KMS-11 (cell line): ENCODE results near the gene NFIB.

Source experiments
- H2AFZ ChIP-seq: fragments of 200-600 bp; sonication (generic); 2 replicates; pipeline ENCODE4 v1.6.1; 2016; ENCODE audit warnings: antibody characterized with exemption, mixed run types, low read depth
- H3K27ac ChIP-seq: fragments of 200-600 bp; sonication (generic); 2 replicates; pipeline ENCODE4 v1.6.1; 2016; ENCODE audit warnings: mild to moderate bottlenecking, mixed run types
- H3K27me3 ChIP-seq: fragments of 200-600 bp; sonication (generic); 2 replicates; pipeline ENCODE4 v1.6.1; 2017; ENCODE audit warnings: mild to moderate bottlenecking, low read depth, mixed run types, moderate library complexity; ENCODE audit not compliant: insufficient read depth
- H3K36me3 ChIP-seq: fragments of 200-600 bp; sonication (generic); 2 replicates; pipeline ENCODE4 v1.6.1; 2017; ENCODE audit warnings: mild to moderate bottlenecking, mixed run types; ENCODE audit not compliant: insufficient read depth
- H3K4me1 ChIP-seq: fragments of 200-600 bp; sonication (generic); 2 replicates; pipeline ENCODE4 v1.6.1; 2016; ENCODE audit warnings: mild to moderate bottlenecking, low read depth, mixed run types; ENCODE audit not compliant: poor library complexity, severe bottlenecking
- H3K4me2 ChIP-seq: fragments of 200-600 bp; sonication (generic); 2 replicates; pipeline ENCODE4 v1.7.0; 2016; ENCODE audit warnings: mild to moderate bottlenecking, mixed run types
- H3K4me3 ChIP-seq: fragments of 200-600 bp; sonication (generic); IDR thresholded peaks from 2 replicates; pipeline ENCODE4 v1.6.1; 2017; ENCODE audit warnings: low read depth, low read length, mixed read lengths; ENCODE audit not compliant: insufficient read depth
- H3K79me2 ChIP-seq: fragments of 200-600 bp; sonication (generic); 2 replicates; pipeline ENCODE4 v1.6.1; 2016; ENCODE audit warnings: low read depth, mixed run types; ENCODE audit not compliant: insufficient read depth
- H3K9ac ChIP-seq: fragments of 200-600 bp; sonication (generic); 2 replicates; pipeline ENCODE4 v1.6.1; 2016; ENCODE audit warnings: mild to moderate bottlenecking, mixed run types
- H4K20me1 ChIP-seq: fragments of 200-600 bp; sonication (generic); 2 replicates; pipeline ENCODE4 v1.6.1; 2016; ENCODE audit warnings: mild to moderate bottlenecking, mixed run types; ENCODE audit not compliant: insufficient read depth
- CTCF ChIP-seq: fragments of 200-600 bp; sonication (generic); conservative IDR thresholded peaks from 2 replicates; pipeline ENCODE4 v1.6.1; 2017; ENCODE audit warnings: low read depth, mild to moderate bottlenecking, antibody characterized with exemption, low read length, moderate library complexity, mixed read lengths

NFIB gene

GRCh38 chr9:14146201-14146874 is 167.6 kb downstream of the NFIB start:
- Histone ChIP-seq H3K4me2 (no peak overlapping the region), H3K27me3 (no peaks in the 10 kb centered on the region; the same call in 1 of the 2 replicates), H3K4me1 (no peaks in the 10 kb centered on the region), H3K4me3 (no peak overlapping the region), H4K20me1 (no peaks in the 10 kb centered on the region), H3K9ac (no peak overlapping the region), H3K27ac (no peak overlapping the region), H3K79me2 (no peaks in the 10 kb centered on the region), H3K36me3 (no peaks in the 10 kb centered on the region), H2AFZ (no peak overlapping the region)
- no peak for TF ChIP-seq CTCF

GRCh38 chr9:14144215-14144614 is 169.7 kb downstream of the NFIB start:
- H4K20me1 ChIP-seq = no peaks in the 10 kb centered on the region
- H3K9ac ChIP-seq = no peak overlapping the region
- no peaks in the 10 kb centered on the region for H3K79me2 ChIP-seq
- no peak overlapping the region for H3K4me3 ChIP-seq
- H3K4me1 ChIP-seq = no peaks in the 10 kb centered on the region
- TF ChIP-seq CTCF = no peak
- no peaks in the 10 kb centered on the region; the same call in 1 of the 2 replicates for H3K27me3 ChIP-seq
- H2AFZ ChIP-seq = no peak overlapping the region
- no peak overlapping the region for H3K27ac ChIP-seq
- no peaks in the 10 kb centered on the region for H3K36me3 ChIP-seq
- no peak overlapping the region for H3K4me2 ChIP-seq

GRCh38 chr9:14141699-14142098 is 172.2 kb downstream of the NFIB start:
- Histone ChIP-seq H4K20me1 (no peaks in the 10 kb centered on the region), H3K9ac (no peak overlapping the region), H3K27ac (no peak overlapping the region), H3K79me2 (no peaks in the 10 kb centered on the region), H3K27me3 (no peaks in the 10 kb centered on the region; the same call in 1 of the 2 replicates), H3K4me1 (no peaks in the 10 kb centered on the region), H3K4me2 (no peak overlapping the region), H3K36me3 (no peaks in the 10 kb centered on the region), H3K4me3 (no peak overlapping the region), H2AFZ (no peak overlapping the region)
- no peak for TF ChIP-seq CTCF

GRCh38 chr9:14140096-14140697 is 173.7 kb downstream of the NFIB start:
- Histone ChIP-seq H3K36me3 (no peaks in the 10 kb centered on the region), H3K79me2 (no peaks in the 10 kb centered on the region), H3K4me3 (no peak overlapping the region), H3K27ac (no peak overlapping the region), H4K20me1 (no peaks in the 10 kb centered on the region), H2AFZ (no peak overlapping the region), H3K9ac (no peak overlapping the region), H3K4me2 (no peak overlapping the region), H3K27me3 (no peaks in the 10 kb centered on the region; the same call in 1 of the 2 replicates), H3K4me1 (no peaks in the 10 kb centered on the region)
- TF ChIP-seq CTCF = no peak
